ENCODE results near the gene SLAMF6.
A peak's percentile ranks its signal among the peaks of the same experiment; 100 is the strongest.

Gene SLAMF6

DNA sequence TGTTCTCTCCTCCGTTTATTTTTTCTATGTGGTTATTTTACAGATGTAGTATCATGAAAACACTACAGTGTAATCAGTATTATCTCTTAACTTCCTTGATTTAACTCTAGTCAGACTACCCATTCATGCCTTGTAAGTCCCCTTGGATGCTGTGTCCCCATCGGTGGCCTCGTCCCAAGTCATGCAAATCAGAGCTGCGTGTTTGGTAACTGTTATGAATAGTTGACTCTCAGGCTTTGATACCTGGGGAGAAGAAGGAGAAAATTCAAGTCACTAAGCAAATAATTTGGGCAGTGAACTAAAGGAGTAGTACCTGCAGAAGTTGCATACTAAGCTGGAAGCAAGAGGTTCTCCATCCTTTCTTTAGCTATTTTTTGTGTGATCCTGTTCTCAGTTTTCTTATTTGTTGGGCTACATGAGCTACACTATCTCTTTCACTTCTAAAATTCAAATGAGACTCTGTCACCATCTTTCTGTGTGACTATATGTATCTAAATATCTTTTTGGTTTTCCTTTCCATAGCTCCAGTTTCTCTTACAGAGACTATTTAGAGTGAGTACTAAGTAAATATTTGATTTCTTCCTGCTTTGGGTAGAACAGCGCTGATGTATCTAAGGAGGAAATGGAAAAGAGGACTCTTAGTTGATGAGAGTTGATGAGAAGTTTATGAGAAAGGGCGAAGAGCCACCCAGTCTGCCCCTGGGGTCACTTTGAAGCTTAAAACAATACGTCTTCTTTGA, 71.8 kb downstream of the SLAMF6 start:
- no peak for DNase-seq
- in situ Hi-C loops (cut with HindIII; ENCODE audit: low pct_ligation_motif_present, low pct_unique_long_range_greater_than_20kb, low sequenced_read_pairs): no loop called here

GRCh38 chr1:160449494-160449893, 73.6 kb downstream of the SLAMF6 start:
- DNase-seq: no peak
- in situ Hi-C loops (cut with HindIII; ENCODE audit: low pct_ligation_motif_present, low pct_unique_long_range_greater_than_20kb, low sequenced_read_pairs): no loop called here

DNA sequence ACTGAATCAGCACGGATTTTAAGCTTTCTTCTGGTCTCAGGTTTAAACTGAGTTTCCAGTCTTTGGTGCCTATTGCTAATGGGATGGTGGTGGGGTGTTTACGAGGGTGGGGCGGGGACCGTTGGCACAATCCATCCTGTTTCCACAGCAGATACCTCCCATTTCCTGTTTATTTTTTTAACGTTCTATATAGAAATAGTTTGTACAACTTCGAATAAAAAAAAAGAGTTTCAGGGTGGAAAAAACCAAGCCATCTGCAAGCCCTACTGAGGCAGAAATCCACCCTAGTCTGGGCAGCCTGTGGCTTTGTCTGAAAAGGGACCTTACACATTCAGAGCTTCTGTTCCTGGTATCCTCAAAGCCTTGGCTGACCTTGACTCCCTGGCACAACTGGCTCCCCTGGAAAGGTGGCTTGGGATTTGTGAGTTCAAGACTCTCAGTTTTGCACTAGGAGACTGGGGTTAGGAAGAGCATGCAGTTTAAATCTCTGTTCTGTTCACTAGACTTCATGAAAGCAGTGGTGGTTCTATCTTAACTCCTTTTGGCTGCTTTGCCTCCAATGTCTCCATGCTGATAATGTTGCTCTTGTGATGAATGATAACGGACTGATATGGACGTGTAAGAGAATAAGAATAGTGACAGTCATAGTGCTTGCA, 76.0 kb downstream of the SLAMF6 start:
- DNase-seq: no peak
- in situ Hi-C loops (cut with HindIII; ENCODE audit: low pct_ligation_motif_present, low pct_unique_long_range_greater_than_20kb, low sequenced_read_pairs): no loop called here

DNA sequence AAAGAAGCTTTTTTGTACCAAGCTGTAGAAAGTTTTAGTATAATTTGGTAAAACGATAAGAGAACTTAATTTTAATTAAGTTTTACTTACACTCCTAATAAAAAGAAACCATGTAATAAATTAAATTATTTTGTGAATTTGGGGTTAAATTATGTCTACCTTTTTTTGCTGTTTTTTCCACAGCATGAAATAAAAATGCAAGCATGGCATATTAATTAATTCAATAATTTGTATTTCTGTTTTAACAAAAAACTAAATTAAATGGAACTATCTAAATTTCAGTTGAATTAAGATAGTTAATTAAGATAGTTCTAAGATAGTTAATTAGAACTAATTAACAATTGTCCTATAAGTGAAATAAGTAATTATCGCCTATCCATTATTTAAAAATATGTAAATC, 83.3 kb downstream of the SLAMF6 start:
- no peak for DNase-seq
- in situ Hi-C loops (cut with HindIII; ENCODE audit: low pct_ligation_motif_present, low pct_unique_long_range_greater_than_20kb, low sequenced_read_pairs): no loop called here

DNA sequence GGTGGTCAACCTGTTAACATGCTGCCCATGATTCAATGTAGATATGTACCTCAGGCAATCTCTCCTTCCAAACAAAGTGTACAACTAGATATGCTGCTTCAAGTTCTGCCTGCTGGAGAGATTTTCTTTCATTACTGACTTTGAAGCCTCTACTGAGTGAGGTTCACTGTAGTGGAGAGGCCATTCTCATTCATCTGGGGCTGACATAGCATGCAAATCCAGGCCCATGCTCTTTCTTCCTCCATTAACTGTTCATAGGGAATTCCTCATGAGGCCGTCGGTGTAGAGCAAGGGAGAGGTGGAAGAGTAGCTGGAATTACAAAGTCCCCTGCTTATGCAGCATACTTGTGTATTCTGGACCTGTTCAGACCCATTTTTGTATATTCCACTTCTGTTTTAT, 84.1 kb downstream of the SLAMF6 start:
- in situ Hi-C loops (cut with HindIII; ENCODE audit: low pct_ligation_motif_present, low pct_unique_long_range_greater_than_20kb, low sequenced_read_pairs): no loop called here
- DNase-seq: no peak

DNA sequence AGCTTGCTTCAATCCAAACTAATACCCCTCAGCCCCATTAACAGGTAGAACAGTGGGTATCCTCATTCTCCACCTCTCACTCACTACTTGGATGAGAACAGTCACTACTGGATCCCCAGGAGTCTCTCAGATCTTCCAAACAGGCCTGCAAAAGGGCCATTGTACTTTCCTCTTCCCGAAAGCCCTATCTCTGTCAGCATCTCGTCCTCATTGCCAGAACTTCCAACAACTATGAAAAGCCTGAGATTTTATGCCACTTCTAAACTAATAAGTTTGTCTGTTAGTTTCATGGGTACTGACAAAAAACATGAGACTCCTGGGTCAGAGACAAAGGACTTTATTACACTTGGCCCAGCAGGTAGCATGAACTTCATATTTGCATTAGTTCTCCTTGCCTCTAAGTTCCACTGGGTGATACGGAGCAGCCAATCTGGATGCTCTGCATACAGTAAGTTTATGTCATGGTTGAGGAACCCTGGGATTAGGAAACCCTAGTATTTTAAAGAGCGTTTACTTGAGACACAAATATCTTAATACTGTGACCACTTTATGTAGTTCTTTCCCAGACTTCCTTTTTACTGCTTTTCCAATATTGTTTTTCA, 84.6 kb downstream of the SLAMF6 start:
- no peak for DNase-seq
- in situ Hi-C loops (cut with HindIII; ENCODE audit: low pct_ligation_motif_present, low pct_unique_long_range_greater_than_20kb, low sequenced_read_pairs): no loop called here

GRCh38 chr1:160437432-160438316, 85.4 kb downstream of the SLAMF6 start:
- in situ Hi-C loops (cut with HindIII; ENCODE audit: low pct_ligation_motif_present, low pct_unique_long_range_greater_than_20kb, low sequenced_read_pairs): no loop called here
- DNase-seq: peak; percentile 22

GRCh38 chr1:160436966-160437365, 86.1 kb downstream of the SLAMF6 start:
- no peak for DNase-seq
- in situ Hi-C loops (cut with HindIII; ENCODE audit: low pct_ligation_motif_present, low pct_unique_long_range_greater_than_20kb, low sequenced_read_pairs): no loop called here
